ENCODE results near the gene ITGA7.

ITGA7 gene

GRCh38 chr12:55717011-55718007 is 9.6 kb upstream of the ITGA7 start:
- DNase-seq: peak; percentile 81

GRCh38 chr12:55716582-55716957 is 8.9 kb upstream of the ITGA7 start:
- DNase-seq: no peak

GRCh38 chr12:55715833-55716581 is 8.3 kb upstream of the ITGA7 start, which contains the start of gene BLOC1S1:
BLOC1S1 (plus strand) TSS chr12:55716046; CDS start chr12:55716052, 6 bp downstream.
- peak; percentile 94 for DNase-seq

GRCh38 chr12:55715169-55715764 is 7.6 kb upstream of the ITGA7 start:
- no peak for DNase-seq

GRCh38 chr12:55713721-55714120 is 6.0 kb upstream of the ITGA7 start:
- peak; percentile 92 for DNase-seq

GRCh38 chr12:55712700-55713415 is 5.2 kb upstream of the ITGA7 start:
- DNase-seq: no peak

- no peak for DNase-seq
These were observed 4.3 kb upstream of the ITGA7 start for GRCh38 chr12:55711786-55712553.

GRCh38 chr12:55708695-55709233 is 1.1 kb upstream of the ITGA7 start:
- DNase-seq: no peak

GRCh38 chr12:55707219-55707671 is 459 bp downstream of the ITGA7 start:
- DNase-seq: peak; percentile 43

GRCh38 chr12:55706568-55707218 is 1.0 kb downstream of the ITGA7 start:
- DNase-seq: no peak

- no peak for DNase-seq
These were observed 1.8 kb downstream of the ITGA7 start for GRCh38 chr12:55705782-55706402.

GRCh38 chr12:55704824-55705718 is 2.6 kb downstream of the ITGA7 start:
- DNase-seq: no peak

- no peak for DNase-seq
These were observed 3.6 kb downstream of the ITGA7 start for GRCh38 chr12:55703901-55704761.

GRCh38 chr12:55703288-55703687 is 4.4 kb downstream of the ITGA7 start:
- no peak for DNase-seq

GRCh38 chr12:55702861-55703260 is 4.8 kb downstream of the ITGA7 start:
- DNase-seq: no peak

GRCh38 chr12:55700255-55701018 is 7.3 kb downstream of the ITGA7 start:
- peak; percentile 88 for DNase-seq

- no peak for DNase-seq
These were observed 8.1 kb downstream of the ITGA7 start for GRCh38 chr12:55699471-55700055.
